Natural killer cell (primary cell): ENCODE data around the gene ALKBH7. TPM values are rescaled to one million over a fixed set of nuclear protein-coding genes. Genes with fewer than 3 reads are reported as not detected.
"Not testable (repeated sequence)": the region's sequence is repeated elsewhere in the genome, so short reads cannot be mapped to it uniquely, and the experiment has no call there.

Experiments
- ATAC-seq, 3 donors: fragments of 150-1000 bp in 2 of 3; fragments of 200-7000 bp in 1 of 3; cut with Tn5 transposase; 1 replicate in 1 of 3; 2 replicates in 2 of 3; pipeline ENCODE4 v1.10.0; 2021; ENCODE audit warnings: mild to moderate bottlenecking in 2 of 3, moderate library complexity in 2 of 3
- DNase-seq, 2 donors: peaks; one replicate each; pipeline versions ENCODE4 v3.0.0 to v3.0.0-alpha.2; 2013 to 2021; ENCODE audit warnings: mixed read lengths in 1 of 2
- H3K27ac ChIP-seq: one replicate; pipeline ENCODE4 v1.5.1; 2013; ENCODE audit warnings: mild to moderate bottlenecking, low read length
- H3K27me3 ChIP-seq: one replicate; pipeline ENCODE4 v1.6.1; 2013; ENCODE audit warnings: low read length; ENCODE audit not compliant: control insufficient read depth, insufficient read depth
- H3K36me3 ChIP-seq: one replicate; pipeline ENCODE4 v1.6.1; 2013; ENCODE audit warnings: low read length; ENCODE audit not compliant: control insufficient read depth, insufficient read depth
- H3K4me1 ChIP-seq: one replicate; pipeline ENCODE4 v1.6.1; 2013; ENCODE audit warnings: low read length; ENCODE audit not compliant: control insufficient read depth, insufficient read depth
- H3K4me3 ChIP-seq: one replicate; pipeline ENCODE4 v1.5.1; 2013; ENCODE audit warnings: low read length
- H3K9me3 ChIP-seq: one replicate; pipeline ENCODE4 v1.6.1; 2013; ENCODE audit warnings: low read length; ENCODE audit not compliant: control insufficient read depth, insufficient read depth
- H3K27ac Mint-ChIP-seq, 2 donors: one replicate each; pipeline ENCODE4 v1.8.0; 2022; ENCODE audit warnings: mild to moderate bottlenecking in 2 of 2, mixed read lengths in 2 of 2, moderate library complexity in 1 of 2
- H3K27me3 Mint-ChIP-seq, 2 donors: one replicate each; pipeline ENCODE4 v1.8.0; 2022; ENCODE audit warnings: low read depth in 2 of 2, mixed read lengths in 2 of 2
- H3K36me3 Mint-ChIP-seq: one replicate; pipeline ENCODE4 v1.8.0; 2022; ENCODE audit warnings: mixed read lengths
- H3K4me1 Mint-ChIP-seq, 2 donors: one replicate each; pipeline ENCODE4 v1.8.0; 2022; ENCODE audit warnings: mixed read lengths in 2 of 2
- H3K4me3 Mint-ChIP-seq: one replicate; pipeline ENCODE4 v1.8.0; 2022; ENCODE audit warnings: mild to moderate bottlenecking, moderate library complexity, mixed read lengths
- H3K9me3 Mint-ChIP-seq, 2 donors: one replicate each; pipeline ENCODE4 v1.8.0; 2022; ENCODE audit warnings: mixed read lengths in 2 of 2
- WGBS: methylation state at CpG from one replicate; pipeline ENCODE4 v1.1.7; 2013; ENCODE audit warnings: missing lambda C conversion rate; ENCODE audit not compliant: insufficient coverage; 5-methylcytosine and 5-hydroxymethylcytosine counted together
- intact Hi-C: fragments of 100-400 bp; cut with micrococcal nuclease; formaldehyde crosslinking; loops from one replicate; pipeline ENCODE4 v1.14.2; 2022
- total RNA-seq, 4 donors: library from RNA; stranded (reverse); fragments of 120-200 nt in 1 of 4; gene quantifications; one replicate each; pipeline versions ENCODE4 v1.2.3 to v1.2.4, GENCODE V29; 2013 to 2022
- TF ChIP-seq, protein P1 (sequence below): fragments of 200-600 bp; IDR thresholded peaks from one replicate; pipeline ENCODE4 v1.8.0; 2022; ENCODE audit warnings: antibody characterized with exemption

Gene ALKBH7
- total RNA-seq, 3 donors from 2014 or later (not counting 1 experiment from before 2014, with no cell fraction given): 23.7 to 30.4 (median 25.9) TPM

DNA sequence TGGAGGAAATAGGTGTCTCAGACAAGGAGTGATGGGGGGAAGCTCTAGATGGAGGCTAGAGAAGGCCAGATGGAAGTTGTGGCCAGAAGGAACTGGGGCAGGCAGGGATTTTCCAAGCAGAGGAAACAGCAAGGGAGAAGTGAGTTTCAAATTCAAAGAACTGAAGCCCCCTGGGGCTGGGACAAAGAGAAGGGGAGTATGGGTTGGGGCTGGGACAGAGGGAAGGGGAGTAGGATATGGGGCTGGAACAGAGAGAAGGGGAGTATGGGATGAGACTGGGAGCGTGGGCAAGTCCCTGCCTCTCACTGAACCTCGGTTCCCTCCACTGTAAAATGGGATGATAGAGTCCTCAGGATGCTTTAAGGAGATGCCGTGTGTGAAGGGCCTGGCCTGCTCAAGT, 22.2 kb downstream of the ALKBH7 start:
- ATAC-seq (no peak), DNase-seq (no peak)
- intact Hi-C loops: no loop called here
- Mint-ChIP-seq H3K9me3 (no peaks in the 10 kb centered on the region), H3K27ac (peak overlapping the region; percentile 31 to 97), H3K27me3 (no peaks in the 10 kb centered on the region), H3K4me3 (peak overlapping the region; percentile 97), H3K36me3 (no peaks in the 10 kb centered on the region), H3K4me1 (peaks cover 22 to 30% of the 10 kb centered on the region in 2 donors)
- Histone ChIP-seq H3K4me1 (peaks cover 18% of the 10 kb centered on the region), H3K4me3 (no peak overlapping the region), H3K36me3 (peaks cover 5% of the 10 kb centered on the region), H3K27me3 (no peaks in the 10 kb centered on the region), H3K9me3 (no peaks in the 10 kb centered on the region), H3K27ac (no peak overlapping the region)
- WGBS: 97% methylated on average over 3 of the region's 3 CpGs
- TF ChIP-seq, protein P1, sequence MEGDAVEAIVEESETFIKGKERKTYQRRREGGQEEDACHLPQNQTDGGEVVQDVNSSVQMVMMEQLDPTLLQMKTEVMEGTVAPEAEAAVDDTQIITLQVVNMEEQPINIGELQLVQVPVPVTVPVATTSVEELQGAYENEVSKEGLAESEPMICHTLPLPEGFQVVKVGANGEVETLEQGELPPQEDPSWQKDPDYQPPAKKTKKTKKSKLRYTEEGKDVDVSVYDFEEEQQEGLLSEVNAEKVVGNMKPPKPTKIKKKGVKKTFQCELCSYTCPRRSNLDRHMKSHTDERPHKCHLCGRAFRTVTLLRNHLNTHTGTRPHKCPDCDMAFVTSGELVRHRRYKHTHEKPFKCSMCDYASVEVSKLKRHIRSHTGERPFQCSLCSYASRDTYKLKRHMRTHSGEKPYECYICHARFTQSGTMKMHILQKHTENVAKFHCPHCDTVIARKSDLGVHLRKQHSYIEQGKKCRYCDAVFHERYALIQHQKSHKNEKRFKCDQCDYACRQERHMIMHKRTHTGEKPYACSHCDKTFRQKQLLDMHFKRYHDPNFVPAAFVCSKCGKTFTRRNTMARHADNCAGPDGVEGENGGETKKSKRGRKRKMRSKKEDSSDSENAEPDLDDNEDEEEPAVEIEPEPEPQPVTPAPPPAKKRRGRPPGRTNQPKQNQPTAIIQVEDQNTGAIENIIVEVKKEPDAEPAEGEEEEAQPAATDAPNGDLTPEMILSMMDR: no peak

- Histone ChIP-seq H3K27me3 (no peaks in the 10 kb centered on the region), H3K9me3 (no peaks in the 10 kb centered on the region), H3K36me3 (no peaks in the 10 kb centered on the region), H3K27ac (no peak overlapping the region), H3K4me3 (no peak overlapping the region), H3K4me1 (peaks cover 18% of the 10 kb centered on the region)
- intact Hi-C loops: no loop called here
- Mint-ChIP-seq H3K4me1 (peaks cover 22 to 25% of the 10 kb centered on the region in 2 donors), H3K27ac (no peak overlapping the region), H3K36me3 (no peaks in the 10 kb centered on the region), H3K4me3 (no peak overlapping the region), H3K27me3 (no peaks in the 10 kb centered on the region), H3K9me3 (no peaks in the 10 kb centered on the region)
- ATAC-seq (no peak), DNase-seq (no peak)
- 95% methylated on average over 12 of the region's 12 CpGs for WGBS
- TF ChIP-seq, protein P1: no peak
Measured at GRCh38 chr19:6396305-6396704, 23.7 kb downstream of the ALKBH7 start.

DNA sequence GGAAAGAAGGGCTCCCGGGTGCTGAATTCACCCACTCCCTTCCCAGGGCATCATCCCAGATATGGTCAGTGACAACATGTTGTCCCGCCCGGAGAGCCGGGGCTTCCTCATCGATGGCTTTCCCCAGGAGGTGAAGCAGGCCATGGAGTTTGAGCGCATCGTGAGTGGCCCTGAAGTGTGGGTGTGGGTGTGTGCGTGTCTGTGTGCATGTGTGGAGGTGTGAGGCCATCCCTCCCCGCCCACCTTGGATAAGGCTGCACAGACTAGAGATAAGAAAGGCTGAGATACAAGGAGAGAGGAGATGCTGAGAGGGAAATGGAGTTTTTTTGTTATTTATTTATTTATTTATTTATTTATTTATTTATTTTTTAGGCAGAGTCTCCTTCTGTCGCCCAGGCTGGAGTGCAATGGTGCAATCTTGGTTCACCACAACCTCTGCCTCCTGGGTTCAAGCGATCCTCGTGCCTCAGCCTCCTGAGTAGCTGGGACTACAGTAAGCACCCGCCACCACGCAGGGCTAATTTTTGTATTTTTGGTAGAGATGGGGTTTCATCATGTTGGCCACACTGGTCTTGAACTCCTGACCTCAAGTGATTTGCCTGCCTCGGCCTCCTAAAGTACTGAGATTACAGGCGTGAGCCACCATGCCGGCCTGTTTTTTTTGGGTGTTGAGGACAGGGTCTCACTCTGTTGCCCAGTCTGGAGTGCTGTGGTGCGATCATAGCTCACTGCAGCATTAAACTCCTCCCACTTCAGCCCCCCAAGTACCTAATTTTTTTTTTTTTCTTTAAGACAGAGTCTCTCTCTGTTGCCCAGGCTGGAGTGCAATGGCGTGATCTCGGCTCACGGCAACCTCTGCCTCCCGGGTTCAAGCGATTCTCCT, 27.7 kb downstream of the ALKBH7 start:
- intact Hi-C loops, H3K27me3 Mint-ChIP-seq, H3K9me3 Mint-ChIP-seq, H3K36me3 ChIP-seq, H3K27me3 ChIP-seq, DNase-seq, ATAC-seq, H3K9me3 ChIP-seq, H3K27ac ChIP-seq, H3K36me3 Mint-ChIP-seq, H3K4me3 Mint-ChIP-seq, H3K4me1 Mint-ChIP-seq, H3K4me1 ChIP-seq, H3K27ac Mint-ChIP-seq, H3K4me3 ChIP-seq: not testable (repeated sequence)
- 87% methylated on average over 20 of the region's 23 CpGs for WGBS

GRCh38 chr19:6402058-6402457, 29.5 kb downstream of the ALKBH7 start:
- no peaks in the 10 kb centered on the region for H3K4me1 Mint-ChIP-seq
- Histone ChIP-seq H3K4me3 (no peak overlapping the region), H3K4me1 (no peaks in the 10 kb centered on the region), H3K27ac (no peak overlapping the region), H3K9me3 (no peaks in the 10 kb centered on the region), H3K36me3 (no peaks in the 10 kb centered on the region), H3K27me3 (no peaks in the 10 kb centered on the region)
- intact Hi-C loops: no loop called here
- DNase-seq: no peak
- H3K9me3 Mint-ChIP-seq: no peaks in the 10 kb centered on the region
- WGBS: 81% methylated on average over 10 of the region's 10 CpGs
- TF ChIP-seq, protein P1: no peak
- no peak for ATAC-seq
- no peak overlapping the region for H3K4me3 Mint-ChIP-seq
- no peaks in the 10 kb centered on the region for H3K27me3 Mint-ChIP-seq
- H3K36me3 Mint-ChIP-seq: no peaks in the 10 kb centered on the region
- no peak overlapping the region for H3K27ac Mint-ChIP-seq
